Measurements from ENCODE around the gene HOXB3.

HOXB3 gene

GRCh38 chr17:48561884-48562810 is 27.9 kb downstream of the HOXB3 start:
- DNase-seq (no peak), ATAC-seq (ENCODE audit: insufficient read depth, low read depth) (no peak)
- Histone ChIP-seq H3K79me2 (ENCODE audit: insufficient read depth, low read length) (no peaks in the 10 kb centered on the region), H3K4me2 (ENCODE audit: insufficient read depth, low read length) (no peak overlapping the region), H2AFZ (ENCODE audit: low read depth, low read length) (no peak overlapping the region), H3K4me3 (ENCODE audit: low read depth in 1 of 2, low read length in 2 of 2) (no peak overlapping the region), H3K4me1 (ENCODE audit: insufficient read depth, low read length) (no peaks in the 10 kb centered on the region), H3K9me3 (ENCODE audit: insufficient read depth, low read length, severe bottlenecking) (no peaks in the 10 kb centered on the region), H3K27me3 (ENCODE audit: insufficient read depth, low read length, poor library complexity) (peaks cover 52% of the 10 kb centered on the region), H3K9ac (ENCODE audit: low read depth, low read length) (no peak overlapping the region), H3K27ac (ENCODE audit: low read length) (no peak overlapping the region), H3K36me3 (ENCODE audit: insufficient read depth, low read length) (no peaks in the 10 kb centered on the region), H4K20me1 (ENCODE audit: insufficient read depth, low read length) (peaks cover 8% of the 10 kb centered on the region; the same call in 1 of the 2 replicates)
- no peak for TF ChIP-seq CTCF (IDR thresholded peaks at IDR 0.05; ENCODE audit: borderline replicate concordance, extremely low read depth, low read length, poor library complexity, severe bottlenecking)
- no peak for TF ChIP-seq EZH2 (IDR thresholded peaks at IDR 0.05; ENCODE audit: borderline replicate concordance, low read depth, low read length, severe bottlenecking)

GRCh38 chr17:48559840-48560817 is 29.9 kb downstream of the HOXB3 start:
- H3K4me1 ChIP-seq (ENCODE audit: insufficient read depth, low read length): no peaks in the 10 kb centered on the region
- H3K4me2 ChIP-seq (ENCODE audit: insufficient read depth, low read length): no peak overlapping the region
- H3K9ac ChIP-seq (ENCODE audit: low read depth, low read length): no peak overlapping the region
- ATAC-seq (ENCODE audit: insufficient read depth, low read depth) (no peak), DNase-seq (no peak)
- TF ChIP-seq EZH2 (IDR thresholded peaks at IDR 0.05; ENCODE audit: borderline replicate concordance, low read depth, low read length, severe bottlenecking) (no peak), CTCF (IDR thresholded peaks at IDR 0.05; ENCODE audit: borderline replicate concordance, extremely low read depth, low read length, poor library complexity, severe bottlenecking) (no peak)
- H3K9me3 ChIP-seq (ENCODE audit: insufficient read depth, low read length, severe bottlenecking): no peaks in the 10 kb centered on the region
- no peaks in the 10 kb centered on the region for H3K36me3 ChIP-seq (ENCODE audit: insufficient read depth, low read length)
- no peaks in the 10 kb centered on the region for H3K79me2 ChIP-seq (ENCODE audit: insufficient read depth, low read length)
- H4K20me1 ChIP-seq (ENCODE audit: insufficient read depth, low read length): peaks cover 8% of the 10 kb centered on the region; the same call in 1 of the 2 replicates
- no peak overlapping the region for H3K4me3 ChIP-seq (ENCODE audit: low read depth in 1 of 2, low read length in 2 of 2)
- H3K27me3 ChIP-seq (ENCODE audit: insufficient read depth, low read length, poor library complexity): peaks cover 55% of the 10 kb centered on the region
- no peak overlapping the region for H3K27ac ChIP-seq (ENCODE audit: low read length)
- no peak overlapping the region for H2AFZ ChIP-seq (ENCODE audit: low read depth, low read length)

- Histone ChIP-seq H3K27me3 (ENCODE audit: insufficient read depth, low read length, poor library complexity) (peaks cover 55% of the 10 kb centered on the region), H3K36me3 (ENCODE audit: insufficient read depth, low read length) (no peaks in the 10 kb centered on the region), H3K4me1 (ENCODE audit: insufficient read depth, low read length) (no peaks in the 10 kb centered on the region), H3K4me2 (ENCODE audit: insufficient read depth, low read length) (no peak overlapping the region), H3K4me3 (ENCODE audit: low read depth in 1 of 2, low read length in 2 of 2) (no peak overlapping the region), H3K27ac (ENCODE audit: low read length) (no peak overlapping the region), H2AFZ (ENCODE audit: low read depth, low read length) (no peak overlapping the region), H4K20me1 (ENCODE audit: insufficient read depth, low read length) (peaks cover 8% of the 10 kb centered on the region; the same call in 1 of the 2 replicates), H3K9me3 (ENCODE audit: insufficient read depth, low read length, severe bottlenecking) (no peaks in the 10 kb centered on the region), H3K79me2 (ENCODE audit: insufficient read depth, low read length) (no peaks in the 10 kb centered on the region), H3K9ac (ENCODE audit: low read depth, low read length) (no peak overlapping the region)
- TF ChIP-seq CTCF (IDR thresholded peaks at IDR 0.05; ENCODE audit: borderline replicate concordance, extremely low read depth, low read length, poor library complexity, severe bottlenecking) (no peak), EZH2 (IDR thresholded peaks at IDR 0.05; ENCODE audit: borderline replicate concordance, low read depth, low read length, severe bottlenecking) (no peak)
- DNase-seq (no peak), ATAC-seq (ENCODE audit: insufficient read depth, low read depth) (no peak)
Measured at GRCh38 chr17:48559122-48559839, 30.8 kb downstream of the HOXB3 start.

All from DND-41 (cell line).